HCT116 (cell line): ENCODE data around the gene RASSF5. TPM values are rescaled to one million over a fixed set of nuclear protein-coding genes. Genes with fewer than 3 reads are reported as not detected.

Experiments used
- ATAC-seq: fragments of 200-7000 bp; cut with Tn5 transposase; 2 replicates; pipeline ENCODE4 v1.9.1; 2020; ENCODE audit warnings: mild to moderate bottlenecking, moderate library complexity
- BruUV-seq: library from RNA; stranded (reverse); fragments of 400-500 nt; replicated peaks from 2 replicates; lab custom pipeline; 2021; lab: Mats Ljungman, UMichigan
- CTCF ChIA-PET: fragments of 300-600 bp; sonication (Branson Sonifier 250); formaldehyde crosslinking; loops from one replicate; lab custom pipeline; 2021; ENCODE audit warnings: antibody characterized with exemption; lab: Charles Lee
- POLR2A ChIA-PET: fragments of 300-600, 350-600 bp; sonication (Branson Sonifier 250); formaldehyde crosslinking; loops from one replicate; lab custom pipeline; 2021; ENCODE audit warnings: antibody characterized with exemption; lab: Charles Lee
- RAD21 ChIA-PET, 2 experiments: fragments of 300-600 bp; sonication (Branson Sonifier 250); formaldehyde crosslinking; loops; one replicate each; lab custom pipeline; 2023; ENCODE audit warnings: low total read pairs in 2 of 2; ENCODE audit not compliant: uncharacterized antibody in 2 of 2, unreplicated experiment in 2 of 2, low non-redundant PET in 1 of 2; lab: Charles Lee
- DNase-seq: peaks from one replicate; pipeline ENCODE4 v3.0.0-alpha.2; 2010; ENCODE audit warnings: low read depth, low spot score
- H2AFZ ChIP-seq: fragments of 200-600 bp; shearing (Covaris generic), sonication (generic); 2 replicates; pipeline ENCODE4 v1.6.1; 2017; ENCODE audit warnings: low read depth, mixed run types, mixed read lengths, antibody characterized with exemption, low read length; ENCODE audit not compliant: poor library complexity, severe bottlenecking
- H3K27ac ChIP-seq: 2 replicates; pipeline ENCODE4 v1.5.1; 2012; ENCODE audit warnings: low read depth, low read length
- H3K27me3 ChIP-seq: fragments of 200-600 bp; sonication (generic); 2 replicates; pipeline ENCODE4 v1.6.1; 2016; ENCODE audit warnings: mixed run types, low read length, mixed read lengths; ENCODE audit not compliant: insufficient read depth
- H3K36me3 ChIP-seq, 2 experiments: fragments of 200-500 bp in 1 of 2; fragments of 200-600 bp in 1 of 2; sonication (Bioruptor generic) in 1 of 2; sonication (generic) in 1 of 2; 2 replicates each; pipeline versions ENCODE4 v1.5.1 to v1.6.1; 2014 to 2016; ENCODE audit warnings: low read length in 2 of 2, inconsistent platforms in 1 of 2, mixed read lengths in 1 of 2, mixed run types in 1 of 2; ENCODE audit not compliant: insufficient read depth in 2 of 2, control insufficient read depth in 1 of 2
- H3K4me1 ChIP-seq, 2 experiments: fragments of 200-600 bp in 1 of 2; sonication (generic) in 1 of 2; 2 replicates each; pipeline versions ENCODE4 v1.5.1 to v1.6.1; 2012 to 2017; ENCODE audit warnings: low read length in 2 of 2, inconsistent platforms in 1 of 2, mild to moderate bottlenecking in 1 of 2, mixed read lengths in 1 of 2, mixed run types in 1 of 2, moderate library complexity in 1 of 2; ENCODE audit not compliant: insufficient read depth in 2 of 2, control insufficient read depth in 1 of 2
- H3K4me2 ChIP-seq: fragments of 200-600 bp; sonication (generic); 2 replicates; pipeline ENCODE4 v1.6.1; 2017; ENCODE audit warnings: mixed run types, low read length, mixed read lengths
- H3K4me3 ChIP-seq, 2 experiments: fragments of 200-600 bp in 1 of 2; sonication (generic) in 1 of 2; replicated peaks in 1 of 2; 2 replicates each; pipeline ENCODE4 v1.5.1; 2011 to 2016; ENCODE audit warnings: low read length in 2 of 2, control low read depth in 1 of 2, low read depth in 1 of 2, mild to moderate bottlenecking in 1 of 2, mixed read lengths in 1 of 2, mixed run types in 1 of 2
- H3K79me2 ChIP-seq: fragments of 200-600 bp; sonication (generic); 2 replicates; pipeline ENCODE4 v1.6.1; 2017; ENCODE audit warnings: mild to moderate bottlenecking, mixed run types, low read length, moderate library complexity, mixed read lengths; ENCODE audit not compliant: insufficient read depth
- H3K9ac ChIP-seq: fragments of 200-600 bp; sonication (generic); 2 replicates; pipeline ENCODE4 v1.6.1; 2016; ENCODE audit warnings: low read length, mixed read lengths
- H3K9me2 ChIP-seq: fragments of 200-600 bp; sonication (generic), shearing (Covaris generic); 2 replicates; pipeline ENCODE4 v1.6.1; 2017; ENCODE audit warnings: mixed run types, mild to moderate bottlenecking, moderate library complexity; ENCODE audit not compliant: insufficient read depth
- H3K9me3 ChIP-seq, 2 experiments: fragments of 200-500 bp in 1 of 2; fragments of 200-600 bp in 1 of 2; sonication (Bioruptor generic) in 1 of 2; sonication (generic) in 1 of 2; 2 replicates each; pipeline ENCODE4 v1.6.1; 2014 to 2017; ENCODE audit warnings: low read length in 2 of 2, mixed read lengths in 2 of 2, inconsistent platforms in 1 of 2, low read depth in 1 of 2, mild to moderate bottlenecking in 1 of 2, mixed run types in 1 of 2, moderate library complexity in 1 of 2; ENCODE audit not compliant: control insufficient read depth in 1 of 2, insufficient read depth in 1 of 2
- H4K20me1 ChIP-seq: fragments of 200-600 bp; sonication (generic), shearing (Covaris generic); 2 replicates; pipeline ENCODE4 v1.6.1; 2017; ENCODE audit warnings: mixed run types, mild to moderate bottlenecking, moderate library complexity; ENCODE audit not compliant: insufficient read depth
- CTCF ChIP-seq, 3 experiments: fragments of 200-600 bp in 1 of 3; sonication (generic) in 1 of 3; IDR thresholded peaks in 2 of 3; conservative IDR thresholded peaks in 1 of 3; 2 replicates each; pipeline ENCODE4 v1.5.1; 2012 to 2017; ENCODE audit warnings: low read depth in 2 of 3, low read length in 2 of 3, antibody characterized with exemption in 1 of 3, borderline replicate concordance in 1 of 3, control low read depth in 1 of 3, mild to moderate bottlenecking in 1 of 3, mixed read lengths in 1 of 3, mixed run types in 1 of 3, moderate library complexity in 1 of 3; ENCODE audit not compliant: insufficient read depth in 1 of 3
- EZH2 ChIP-seq: fragments of 200-600 bp; sonication (generic); IDR thresholded peaks from 2 replicates; pipeline ENCODE4 v1.6.1; 2017; ENCODE audit warnings: antibody characterized with exemption, mixed run types
- EZH2phosphoT487 ChIP-seq: fragments of 200-600 bp; IDR thresholded peaks from 2 replicates; pipeline ENCODE4 v1.6.1; 2018; ENCODE audit warnings: antibody characterized with exemption, borderline replicate concordance
- FOSL1 ChIP-seq: IDR thresholded peaks from 2 replicates; pipeline ENCODE4 v1.6.1; 2012; ENCODE audit warnings: low read depth
- MAX ChIP-seq: IDR thresholded peaks from 2 replicates; pipeline ENCODE4 v1.6.1; 2012
- RAD21 ChIP-seq: IDR thresholded peaks from 2 replicates; pipeline ENCODE4 v1.6.1; 2012; ENCODE audit warnings: low read depth, mild to moderate bottlenecking
- REST ChIP-seq: IDR thresholded peaks from 2 replicates; pipeline ENCODE4 v1.6.1; 2012; ENCODE audit warnings: low read depth
- SIN3A ChIP-seq: IDR thresholded peaks from 2 replicates; pipeline ENCODE4 v1.6.1; 2012; ENCODE audit warnings: low read depth
- SRF ChIP-seq: IDR thresholded peaks from 2 replicates; pipeline ENCODE4 v1.6.1; 2012; ENCODE audit warnings: low read depth
- TCF7L2 ChIP-seq: IDR thresholded peaks from 2 replicates; pipeline ENCODE4 v1.7.0; 2011; ENCODE audit warnings: borderline replicate concordance, inconsistent platforms; ENCODE audit not compliant: insufficient read depth, insufficient read length; ENCODE audit errors: extremely low read depth
- YY1 ChIP-seq: IDR thresholded peaks from 2 replicates; pipeline ENCODE4 v1.6.1; 2011; ENCODE audit warnings: low read length, low read depth, moderate library complexity, mild to moderate bottlenecking; ENCODE audit not compliant: insufficient replicate concordance; ENCODE audit errors: extremely low read depth
- ZBTB33 ChIP-seq: IDR thresholded peaks from 2 replicates; pipeline ENCODE4 v1.6.1; 2011; ENCODE audit warnings: mild to moderate bottlenecking, low read length, moderate library complexity; ENCODE audit not compliant: insufficient replicate concordance; ENCODE audit errors: extremely low read depth
- ZNF274 ChIP-seq: fragments of 200-500 bp; sonication (Bioruptor generic); IDR thresholded peaks from 2 replicates; pipeline ENCODE4 v1.6.1; 2014; ENCODE audit warnings: mild to moderate bottlenecking, low read depth, low read length, inconsistent platforms
- intact Hi-C: fragments of 100-400 bp; cut with micrococcal nuclease; formaldehyde crosslinking; loops from 2 replicates; pipeline ENCODE4 v1.10.0; 2022
- total RNA-seq: library from RNA; stranded (reverse); gene quantifications from one replicate; pipeline ENCODE4 v1.2.1, GENCODE V29; 2021; ENCODE audit not compliant: unreplicated experiment

Gene RASSF5
- total RNA-seq, 1 experiment from 2014 or later: 5.4 TPM

- no peaks in the 10 kb centered on the region for H3K36me3 ChIP-seq
- ChIA-PET POLR2A (no interaction called here), CTCF (interaction anchor here (1.8 kb wide), 1 partner anchor 11 kb away, joined by 6 read pairs; no protein-coding TSS in a partner anchor), RAD21 (no interaction called here)
- no peaks in the 10 kb centered on the region for H3K9me2 ChIP-seq
- intact Hi-C loops: no loop called here
- H3K4me3 ChIP-seq: no peak overlapping the region
- H3K79me2 ChIP-seq: no peaks in the 10 kb centered on the region
- no peaks in the 10 kb centered on the region for H3K9me3 ChIP-seq
- H3K27me3 ChIP-seq: no peaks in the 10 kb centered on the region
- H3K4me2 ChIP-seq: no peak overlapping the region
- no peak for ATAC-seq
- H3K9ac ChIP-seq: no peak overlapping the region
- no peaks in the 10 kb centered on the region for H4K20me1 ChIP-seq
- no TSS peak for BruUV-seq
- TF ChIP-seq ZBTB33: no peak
- TF ChIP-seq YY1: no peak
- TF ChIP-seq RAD21: no peak
- no peak for TF ChIP-seq EZH2
- no peak for TF ChIP-seq REST
- TF ChIP-seq FOSL1: no peak
- TF ChIP-seq CTCF (IDR thresholded peaks at IDR 0.05 in 2 of 3, conservative IDR thresholded peaks at IDR 0.05 in 1 of 3; ENCODE audit: borderline replicate concordance in 1 of 3, insufficient read depth in 1 of 3, low read depth in 2 of 3, low read length in 2 of 3): no peak
- no peak for TF ChIP-seq EZH2phosphoT487
- no peak for TF ChIP-seq SRF
- no peak for TF ChIP-seq TCF7L2
- TF ChIP-seq SIN3A: no peak
- no peak for TF ChIP-seq MAX
- no peak for TF ChIP-seq ZNF274
- H3K4me1 ChIP-seq: peaks cover 5 to 23% of the 10 kb centered on the region in 2 experiments; a peak in 3 of 4 replicates
- no peak overlapping the region for H2AFZ ChIP-seq
- no peak overlapping the region for H3K27ac ChIP-seq
- no peak for DNase-seq
Observed at GRCh38 chr1:206555473-206555935, 48.2 kb downstream of the RASSF5 start.
